Astrocyte of the cerebellum (primary cell): ENCODE results near the gene CATSPER1.

ENCODE experiments used
- DNase-seq: peaks from one replicate; pipeline ENCODE4 v3.0.0-alpha.2; 2011; ENCODE audit warnings: low read depth
- H3K4me3 ChIP-seq: 2 replicates; pipeline ENCODE4 v1.5.1; 2011; ENCODE audit warnings: mild to moderate bottlenecking, low read depth, low read length, moderate library complexity
- in situ Hi-C: cut with HindIII; loops from 2 replicates; pipeline ENCODE4 v1.10.0; 2017; ENCODE audit warnings: low sequenced_read_pairs
- TF ChIP-seq, protein P1 (sequence below): IDR thresholded peaks from 2 replicates; pipeline ENCODE4 v1.5.1; 2012; ENCODE audit warnings: low read length, low read depth, moderate library complexity, mild to moderate bottlenecking; ENCODE audit errors: missing control alignments

Gene CATSPER1

DNA sequence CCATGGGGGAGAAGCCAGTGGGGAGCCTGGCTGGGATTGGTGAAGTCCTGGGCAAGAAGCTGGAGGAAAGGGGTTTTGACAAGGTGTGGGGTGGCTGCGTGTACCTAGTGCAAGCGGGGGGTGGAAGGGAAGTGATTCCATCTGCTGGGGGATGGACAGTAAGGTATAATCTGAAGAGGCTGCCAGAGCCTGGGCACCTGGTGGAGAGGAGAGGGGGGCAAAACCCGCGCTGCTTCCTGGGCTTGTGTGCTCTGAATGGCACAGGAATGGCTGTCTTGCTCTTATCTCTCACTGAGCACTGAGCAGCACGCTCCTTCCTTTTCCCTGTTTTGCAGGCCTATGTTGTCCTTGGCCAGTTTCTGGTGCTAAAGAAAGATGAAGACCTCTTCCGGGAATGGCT lies 23.0 kb downstream of the CATSPER1 start:
- no peak for DNase-seq
- in situ Hi-C loops: no loop called here
- TF ChIP-seq, protein P1, sequence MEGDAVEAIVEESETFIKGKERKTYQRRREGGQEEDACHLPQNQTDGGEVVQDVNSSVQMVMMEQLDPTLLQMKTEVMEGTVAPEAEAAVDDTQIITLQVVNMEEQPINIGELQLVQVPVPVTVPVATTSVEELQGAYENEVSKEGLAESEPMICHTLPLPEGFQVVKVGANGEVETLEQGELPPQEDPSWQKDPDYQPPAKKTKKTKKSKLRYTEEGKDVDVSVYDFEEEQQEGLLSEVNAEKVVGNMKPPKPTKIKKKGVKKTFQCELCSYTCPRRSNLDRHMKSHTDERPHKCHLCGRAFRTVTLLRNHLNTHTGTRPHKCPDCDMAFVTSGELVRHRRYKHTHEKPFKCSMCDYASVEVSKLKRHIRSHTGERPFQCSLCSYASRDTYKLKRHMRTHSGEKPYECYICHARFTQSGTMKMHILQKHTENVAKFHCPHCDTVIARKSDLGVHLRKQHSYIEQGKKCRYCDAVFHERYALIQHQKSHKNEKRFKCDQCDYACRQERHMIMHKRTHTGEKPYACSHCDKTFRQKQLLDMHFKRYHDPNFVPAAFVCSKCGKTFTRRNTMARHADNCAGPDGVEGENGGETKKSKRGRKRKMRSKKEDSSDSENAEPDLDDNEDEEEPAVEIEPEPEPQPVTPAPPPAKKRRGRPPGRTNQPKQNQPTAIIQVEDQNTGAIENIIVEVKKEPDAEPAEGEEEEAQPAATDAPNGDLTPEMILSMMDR: no peak
- H3K4me3 ChIP-seq: peak overlapping the region; percentile 73

DNA sequence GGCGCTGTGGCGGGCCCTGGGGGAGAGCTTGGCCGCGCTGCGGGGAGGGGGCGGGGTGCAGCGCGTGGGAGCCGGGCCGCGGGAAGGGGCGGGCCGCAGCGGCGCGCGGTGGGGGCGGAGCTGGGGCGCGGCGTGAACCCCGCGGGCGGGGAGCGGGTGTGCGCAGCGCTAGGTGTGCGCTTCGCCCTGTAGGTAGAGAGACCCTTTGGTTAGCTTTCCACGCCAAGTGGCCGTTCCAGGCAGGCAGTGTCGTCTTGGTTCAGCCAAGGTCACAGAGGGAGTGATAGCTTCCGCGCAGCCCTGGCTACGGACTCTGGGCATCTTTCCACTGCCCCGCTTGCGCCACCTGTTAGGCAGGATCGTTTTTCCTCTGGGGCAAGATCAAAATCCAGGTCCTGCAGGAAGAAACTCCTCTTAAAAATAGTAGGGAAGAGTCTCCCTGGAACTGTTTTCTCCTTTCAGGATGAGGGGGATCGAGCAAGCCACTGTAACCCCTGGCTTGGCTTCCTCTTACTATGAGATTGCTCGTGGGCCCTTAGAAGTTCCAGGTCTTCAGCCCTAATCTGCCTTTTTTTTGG lies 23.5 kb downstream of the CATSPER1 start:
- TF ChIP-seq, protein P1: peak; percentile 39
- H3K4me3 ChIP-seq: peak overlapping the region; percentile 73
- peak; percentile 16 for DNase-seq
- in situ Hi-C loops: no loop called here

DNA sequence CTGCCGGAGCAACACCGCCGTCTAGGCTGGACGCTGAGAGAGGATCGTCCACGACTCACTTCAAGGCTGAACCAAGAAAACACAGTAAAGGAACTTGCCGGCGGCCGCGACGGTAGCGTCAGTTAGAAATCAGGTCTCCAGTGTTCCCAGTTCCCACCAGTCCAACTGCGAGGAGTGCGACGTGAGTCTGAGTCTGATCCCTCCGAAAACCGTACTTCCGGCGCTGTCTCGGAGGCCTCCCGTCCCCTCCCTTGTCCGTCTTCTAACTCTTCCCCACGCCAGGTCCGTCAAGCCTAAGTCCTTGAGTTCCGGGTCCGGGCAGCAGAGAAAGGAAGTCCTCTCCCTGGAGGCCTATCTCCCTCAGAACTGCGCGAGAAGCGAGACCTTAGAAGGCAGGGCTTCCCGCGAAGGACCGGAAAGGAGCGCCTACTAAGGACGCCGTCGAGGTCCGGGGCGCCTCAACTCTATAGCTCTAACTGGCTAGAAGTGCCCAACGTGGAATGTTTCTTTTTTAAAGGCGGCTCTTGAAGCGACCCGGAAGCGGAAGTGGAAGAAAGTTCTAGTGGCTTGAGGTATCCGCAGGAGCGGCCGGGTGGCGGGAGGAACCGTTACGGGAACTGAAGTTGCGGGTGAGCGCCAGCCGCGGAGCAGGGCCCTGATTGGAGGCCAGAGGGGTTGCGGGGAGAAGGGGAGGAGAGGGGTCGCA lies 24.2 kb downstream of the CATSPER1 start, which contains the start of the genes BANF1 and EIF1AD:
Gene BANF1 (plus strand): TSS at position 562 of the 706 bp plus-strand sequence. CDS start 748 bp downstream, outside the sequence.
Gene EIF1AD (minus strand): TSS at position 216 of the 706 bp plus-strand sequence. CDS start 1,768 bp downstream, outside the sequence.
- in situ Hi-C loops: no loop called here
- DNase-seq: peak; percentile 96
- TF ChIP-seq, protein P1: no peak
- peak within 1 kb of the TSS; percentile 73 for H3K4me3 ChIP-seq

DNA sequence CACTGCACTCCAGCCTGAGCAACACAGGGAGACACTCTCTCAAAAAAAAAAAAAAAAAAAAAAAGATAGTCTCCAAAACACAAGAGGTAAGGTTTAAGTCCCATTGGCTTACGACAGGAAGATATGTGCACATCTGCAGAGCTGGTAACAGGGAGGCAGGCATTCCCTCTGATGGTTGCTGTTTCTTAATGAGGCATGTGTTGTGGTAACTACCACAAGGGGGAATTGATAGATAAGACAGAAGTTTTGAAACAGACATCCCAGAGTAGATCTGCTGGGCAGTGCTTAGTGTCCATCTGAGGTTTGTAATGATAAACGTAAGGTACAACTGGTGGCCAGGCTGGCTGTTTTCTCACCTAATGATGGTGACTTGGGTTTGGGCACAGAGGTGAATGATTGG lies 29.0 kb downstream of the CATSPER1 start:
- no peak overlapping the region for H3K4me3 ChIP-seq
- in situ Hi-C loops: no loop called here
- TF ChIP-seq, protein P1: no peak
- no peak for DNase-seq

DNA sequence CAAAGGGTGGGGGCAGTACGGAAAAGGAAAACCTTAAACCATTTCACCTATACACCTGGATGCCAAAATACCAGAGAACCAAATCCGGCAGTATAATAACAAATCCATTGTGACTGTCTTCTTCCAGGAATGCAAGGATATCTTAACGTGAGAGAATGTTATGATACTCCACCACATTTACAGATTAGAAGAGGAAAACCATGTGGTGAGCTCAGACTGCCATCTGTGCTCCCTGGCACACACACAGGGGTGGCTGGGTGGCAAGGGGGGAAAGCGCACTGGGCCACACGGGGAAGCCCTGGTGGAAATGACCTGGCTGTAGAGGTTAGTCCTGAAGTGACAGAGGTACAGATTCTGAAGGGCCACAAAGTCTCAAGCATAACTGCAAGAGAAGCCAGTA lies 34.2 kb downstream of the CATSPER1 start:
- H3K4me3 ChIP-seq: no peak overlapping the region
- in situ Hi-C loops: no loop called here
- TF ChIP-seq, protein P1: no peak
- no peak for DNase-seq

DNA sequence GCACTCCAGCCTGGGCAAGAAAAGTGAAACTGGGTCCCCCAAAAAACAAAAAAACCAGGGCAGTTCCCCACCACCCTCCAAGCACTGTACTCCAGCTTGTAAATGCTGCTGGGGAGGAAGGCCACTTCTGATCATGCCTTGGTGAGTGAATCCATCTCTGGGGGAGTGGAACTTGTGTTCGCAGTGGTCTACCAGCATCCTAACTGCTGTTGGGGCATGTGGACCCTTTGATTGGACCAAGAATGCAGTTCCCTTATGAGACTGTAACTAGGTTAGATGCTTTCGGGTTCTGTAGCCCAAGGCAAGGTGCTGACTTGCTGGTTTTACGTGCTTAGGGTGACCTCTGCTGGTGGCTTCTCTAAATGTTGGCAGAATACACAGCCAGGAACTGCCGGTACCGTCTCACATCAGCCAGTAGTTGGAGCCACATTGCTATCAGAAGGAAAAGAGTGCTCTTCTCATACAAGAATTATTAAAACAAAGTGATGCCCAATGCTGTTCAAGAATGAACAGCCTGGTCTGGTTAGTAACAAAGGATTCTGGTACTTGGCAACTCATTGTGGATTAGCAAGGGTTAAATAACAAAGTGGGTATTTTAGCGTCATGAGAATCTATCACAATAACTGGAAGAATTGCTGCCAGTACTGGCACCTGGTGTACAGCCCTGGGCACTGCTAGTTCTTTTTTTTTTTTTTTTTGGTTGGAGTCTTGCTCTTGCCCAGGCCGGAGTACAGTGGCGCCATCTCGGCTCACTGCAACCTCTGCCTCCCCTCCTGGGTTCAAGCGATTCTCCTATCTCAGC lies 37.3 kb downstream of the CATSPER1 start:
- no peak overlapping the region for H3K4me3 ChIP-seq
- in situ Hi-C loops: no loop called here
- TF ChIP-seq, protein P1: peak; percentile 95
- peak; percentile 98 for DNase-seq
